GM19467 (cell line): Measurements from ENCODE around the gene ZNF471.

Experiments
- ATAC-seq: cut with Tn5 transposase; IDR thresholded peaks from one replicate; pipeline ENCODE4 v1.9.1; 2021; ENCODE audit warnings: mild to moderate bottlenecking, moderate library complexity; ENCODE audit not compliant: unreplicated experiment

Gene ZNF471

DNA sequence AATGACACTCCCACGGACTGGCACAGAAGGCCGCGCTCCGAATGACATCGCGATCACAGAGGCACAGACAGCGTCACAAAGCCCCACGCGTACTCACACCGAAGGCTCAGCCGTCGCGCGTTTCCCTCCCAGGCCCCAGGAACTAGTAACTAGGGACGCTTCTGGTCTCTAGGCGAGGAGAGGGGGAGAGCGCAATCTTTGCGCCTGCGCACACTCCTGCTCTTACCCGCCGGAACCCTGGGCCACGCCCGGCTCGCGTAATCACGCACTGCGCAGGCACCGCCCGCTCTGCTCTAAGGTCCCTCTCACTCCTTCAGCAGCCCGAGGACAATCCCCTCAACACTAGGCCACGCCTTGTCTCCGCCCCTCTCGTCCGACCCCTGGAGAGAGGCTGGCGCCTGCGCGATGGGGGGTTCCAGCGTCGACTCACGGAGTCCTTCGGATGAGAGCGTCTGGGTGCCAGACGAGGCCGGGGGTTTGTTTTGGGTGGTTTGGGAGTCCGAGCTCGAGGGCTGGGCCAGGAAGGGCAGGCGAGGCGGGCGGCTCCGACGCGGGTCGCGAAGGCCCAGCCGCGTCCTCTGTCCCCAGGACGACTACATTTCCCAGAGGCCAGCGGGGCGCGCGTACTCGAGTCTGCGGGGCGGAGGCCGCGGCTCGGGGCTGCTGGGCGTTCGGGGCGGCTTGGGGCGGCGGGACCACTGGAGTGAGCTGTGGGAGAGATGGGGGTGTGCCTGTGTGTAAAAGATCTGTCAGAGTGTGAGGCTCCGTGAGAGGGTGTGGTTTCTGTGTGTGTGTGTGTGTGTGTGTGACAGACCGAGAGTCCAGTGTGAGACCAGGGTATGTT, at the start of gene ZNF471:
TSS of gene ZNF471 (plus strand) at position 410 of the 844 bp plus-strand sequence. CDS start 3,717 bp downstream, outside the sequence.
- ATAC-seq = no peak

GRCh38 chr19:56474308-56474707, 33.3 kb upstream of the ZNF471 start:
- no peak for ATAC-seq

DNA sequence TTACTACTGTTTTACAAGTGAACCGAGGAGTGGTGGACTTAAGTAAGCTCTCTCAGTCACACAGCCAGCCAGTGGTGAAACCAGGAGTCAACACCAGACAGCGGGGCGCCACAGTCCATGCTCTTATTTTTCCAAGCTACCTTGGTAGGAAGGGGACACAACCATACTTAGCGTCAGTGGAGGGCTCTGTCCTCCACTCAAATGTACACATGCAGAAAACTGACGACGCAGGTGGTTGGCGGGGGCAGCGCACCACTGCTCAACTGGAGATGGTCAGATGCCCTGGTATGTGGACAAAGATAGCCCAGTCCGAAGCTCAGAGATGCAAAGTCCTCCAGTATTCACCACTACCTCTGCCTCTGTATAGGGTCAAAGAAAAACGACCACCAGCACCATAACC, 31.6 kb upstream of the ZNF471 start:
- ATAC-seq = no peak

GRCh38 chr19:56476651-56477428, 30.8 kb upstream of the ZNF471 start, which contains the start of gene ZNF667:
TSS of gene ZNF667 (minus strand) at chr19:56477345. CDS start at chr19:56462370, 14,975 bp downstream.
- ATAC-seq = no peak

DNA sequence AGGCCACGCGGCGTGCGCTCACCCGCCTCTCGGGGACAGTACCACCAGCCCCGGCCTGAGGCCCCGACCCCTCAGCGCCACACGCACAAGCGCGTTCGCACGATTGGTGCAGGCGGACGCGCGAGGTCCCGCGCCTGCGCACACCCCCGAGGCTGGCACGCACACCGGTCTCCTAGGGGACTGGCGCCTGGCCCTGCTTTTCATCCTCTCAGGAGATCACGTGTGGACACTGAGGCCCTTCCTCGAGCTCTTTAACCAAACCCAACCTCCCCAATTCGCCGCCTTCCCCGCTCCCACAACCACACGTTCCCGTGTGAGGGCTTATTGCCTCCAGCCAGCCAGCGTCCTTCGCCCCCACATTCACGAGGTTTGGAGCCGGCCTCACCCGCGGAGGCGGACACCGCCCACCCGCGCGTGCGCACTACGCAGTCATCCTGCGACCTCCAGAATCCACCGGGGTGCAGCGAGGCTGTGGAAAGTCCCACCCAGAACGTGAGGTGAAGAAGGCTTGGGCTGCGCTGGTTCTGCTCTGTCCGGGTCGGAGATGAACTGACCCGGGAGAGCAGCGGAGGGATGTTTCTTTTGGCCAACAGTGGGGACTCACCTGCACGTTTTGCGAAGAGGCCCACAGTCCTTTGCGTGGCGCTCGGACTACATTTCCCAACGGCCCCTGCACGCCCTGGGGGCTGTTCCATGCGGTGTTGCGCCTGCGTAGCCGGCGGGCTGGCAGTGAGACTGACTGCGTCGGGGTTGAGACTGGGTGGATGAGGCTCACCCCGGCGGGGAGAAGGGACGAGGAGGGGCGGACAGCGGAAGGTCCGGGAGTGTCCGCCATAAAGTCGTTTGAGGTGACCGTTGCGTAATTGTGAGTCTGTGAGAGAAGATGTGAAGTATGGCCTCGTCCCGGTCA, 30.0 kb upstream of the ZNF471 start:
- no peak for ATAC-seq

- no peak for ATAC-seq
Observed at GRCh38 chr19:56491399-56491798, 16.3 kb upstream of the ZNF471 start.

DNA sequence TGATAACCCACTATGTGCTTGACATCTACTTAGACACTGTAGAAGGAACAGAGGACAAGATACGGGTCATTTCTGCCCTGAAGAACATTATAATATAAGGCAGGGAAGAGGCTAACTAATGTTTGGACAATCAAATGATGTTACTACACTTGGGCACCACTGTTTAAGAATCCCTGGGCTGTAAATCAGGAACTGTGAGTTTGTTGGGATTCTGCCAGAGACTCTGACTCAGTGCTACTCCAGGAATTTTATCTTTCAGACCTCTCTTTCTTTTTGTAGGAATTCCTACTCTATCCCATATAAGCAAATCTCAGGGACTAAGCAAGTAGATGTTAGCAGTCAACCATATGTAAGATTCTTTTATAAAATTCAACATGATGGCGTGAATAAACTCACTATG, 3.1 kb upstream of the ZNF471 start:
- no peak for ATAC-seq

- ATAC-seq = no peak
Observed at GRCh38 chr19:56508290-56508778, 679 bp downstream of the ZNF471 start.

GRCh38 chr19:56525214-56525860, 17.7 kb downstream of the ZNF471 start:
- no peak for ATAC-seq

- no peak for ATAC-seq
Observed at GRCh38 chr19:56537442-56537841, 29.8 kb downstream of the ZNF471 start.

- ATAC-seq = peak; percentile 79
Observed at GRCh38 chr19:56538254-56538760, 30.7 kb downstream of the ZNF471 start.

- ATAC-seq = peak; percentile 25
Observed at GRCh38 chr19:56538761-56539263, 31.2 kb downstream of the ZNF471 start, which contains the start of gene ZFP28. TSS of gene ZFP28 (plus strand) at chr19:56538948. CDS start at chr19:56539019, 71 bp downstream.

GRCh38 chr19:56543776-56544175, 36.1 kb downstream of the ZNF471 start:
- ATAC-seq = no peak

GRCh38 chr19:56547535-56547934, 39.9 kb downstream of the ZNF471 start:
- no peak for ATAC-seq

DNA sequence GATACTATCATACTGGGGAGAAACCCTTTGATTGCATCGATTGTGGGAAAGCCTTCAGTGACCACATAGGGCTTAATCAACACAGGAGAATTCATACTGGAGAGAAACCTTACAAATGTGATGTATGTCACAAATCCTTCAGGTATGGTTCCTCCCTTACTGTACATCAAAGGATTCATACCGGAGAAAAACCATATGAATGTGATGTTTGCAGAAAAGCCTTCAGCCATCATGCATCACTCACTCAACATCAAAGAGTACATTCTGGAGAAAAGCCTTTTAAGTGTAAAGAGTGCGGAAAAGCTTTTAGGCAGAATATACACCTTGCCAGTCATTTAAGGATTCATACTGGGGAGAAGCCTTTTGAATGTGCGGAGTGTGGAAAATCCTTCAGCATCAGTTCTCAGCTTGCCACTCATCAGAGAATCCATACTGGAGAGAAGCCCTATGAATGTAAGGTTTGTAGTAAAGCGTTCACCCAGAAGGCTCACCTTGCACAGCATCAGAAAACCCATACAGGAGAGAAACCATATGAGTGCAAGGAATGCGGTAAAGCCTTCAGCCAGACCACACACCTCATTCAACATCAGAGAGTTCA, 46.7 kb downstream of the ZNF471 start:
- no peak for ATAC-seq

DNA sequence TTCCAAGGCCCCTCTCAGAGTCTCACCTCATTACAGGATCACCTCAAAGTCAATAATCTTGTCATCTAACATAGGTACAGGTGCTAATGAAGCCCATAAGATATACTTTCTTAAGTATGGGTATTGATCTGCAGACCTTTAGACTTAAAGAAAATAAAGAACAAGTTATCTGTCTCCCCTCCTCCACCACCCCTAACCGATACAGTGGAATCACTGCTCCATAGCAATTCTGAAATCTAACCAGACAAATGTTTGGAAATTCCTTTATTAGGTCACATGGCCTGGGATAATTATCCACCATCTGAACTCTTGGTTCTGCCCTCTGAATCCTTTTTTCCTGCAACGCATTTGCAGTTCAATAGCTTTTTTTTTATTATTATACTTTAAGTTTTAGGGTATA, 55.1 kb downstream of the ZNF471 start:
- no peak for ATAC-seq

DNA sequence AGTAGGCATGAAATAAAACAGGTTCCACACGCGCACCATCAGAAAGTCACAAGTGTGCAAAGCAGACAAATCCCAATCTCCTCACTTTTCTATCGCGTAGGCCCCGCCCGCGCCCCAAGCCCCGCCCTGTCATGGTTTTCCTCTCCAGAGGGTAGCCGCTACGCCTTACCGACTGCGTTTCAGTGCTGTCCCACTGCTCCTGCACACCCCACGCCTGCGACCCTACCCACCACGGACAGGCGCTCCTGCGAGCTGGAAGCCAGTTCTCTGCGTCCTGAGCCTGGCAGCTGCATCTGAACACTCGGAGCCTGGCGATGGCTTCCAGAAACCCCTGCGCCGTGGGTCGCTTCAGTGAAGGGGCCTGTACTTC, 59.2 kb downstream of the ZNF471 start:
- ATAC-seq = peak; percentile 36

DNA sequence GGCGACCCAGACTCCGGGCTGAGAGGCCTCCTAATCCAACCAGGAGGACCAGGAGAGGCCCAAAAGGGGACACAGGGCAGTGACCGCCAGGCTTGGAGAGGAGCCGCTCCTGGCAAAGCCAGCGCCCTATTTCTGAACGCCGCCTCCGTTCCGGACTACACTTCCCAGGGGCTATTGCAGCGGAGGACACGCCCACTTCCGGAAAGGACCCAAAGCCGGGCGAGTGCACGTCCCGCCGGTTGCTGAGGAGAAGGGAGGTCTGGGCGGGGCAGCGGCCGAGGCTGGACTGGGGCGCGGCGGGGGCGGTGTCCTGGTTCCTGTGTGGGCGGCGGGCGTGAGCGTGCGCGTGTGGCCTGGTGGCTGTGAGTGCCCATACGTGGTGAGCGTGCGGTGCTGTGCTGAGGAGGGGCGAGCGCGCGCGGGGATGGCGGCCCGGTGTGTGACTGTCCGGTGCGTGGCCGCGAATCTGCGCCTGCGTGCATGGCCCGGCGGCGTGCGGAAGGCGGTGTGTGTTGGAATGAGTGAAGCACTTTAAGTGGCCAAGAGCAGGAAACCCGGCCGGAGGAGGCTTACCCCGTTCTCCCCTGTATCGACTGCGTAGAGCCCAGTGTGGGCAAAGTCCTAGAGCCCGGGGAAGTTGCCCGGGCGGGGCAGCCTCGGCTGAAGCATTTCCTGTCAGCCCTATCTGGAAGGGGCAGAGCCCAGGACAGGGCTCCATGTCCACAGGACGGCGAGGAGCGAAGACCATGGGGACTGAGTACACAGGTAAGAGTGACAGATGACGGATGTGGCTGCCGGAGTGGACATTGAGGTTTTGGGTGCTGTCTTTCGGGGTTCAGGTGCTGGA, 59.8 kb downstream of the ZNF471 start, which contains the start of gene ZNF470:
TSS of gene ZNF470 (plus strand) at position 195 of the 847 bp plus-strand sequence. CDS start 2,844 bp downstream, outside the sequence.
- peak; percentile 95 for ATAC-seq
